DLD1 (cell line): Measurements from ENCODE around the gene ASB1.

Experiments
- in situ Hi-C: cut with HindIII; loops from 2 replicates; pipeline ENCODE4 v1.10.0; 2017; ENCODE audit warnings: low sequenced_read_pairs

Gene ASB1, protein sequence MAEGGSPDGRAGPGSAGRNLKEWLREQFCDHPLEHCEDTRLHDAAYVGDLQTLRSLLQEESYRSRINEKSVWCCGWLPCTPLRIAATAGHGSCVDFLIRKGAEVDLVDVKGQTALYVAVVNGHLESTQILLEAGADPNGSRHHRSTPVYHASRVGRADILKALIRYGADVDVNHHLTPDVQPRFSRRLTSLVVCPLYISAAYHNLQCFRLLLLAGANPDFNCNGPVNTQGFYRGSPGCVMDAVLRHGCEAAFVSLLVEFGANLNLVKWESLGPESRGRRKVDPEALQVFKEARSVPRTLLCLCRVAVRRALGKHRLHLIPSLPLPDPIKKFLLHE

DNA sequence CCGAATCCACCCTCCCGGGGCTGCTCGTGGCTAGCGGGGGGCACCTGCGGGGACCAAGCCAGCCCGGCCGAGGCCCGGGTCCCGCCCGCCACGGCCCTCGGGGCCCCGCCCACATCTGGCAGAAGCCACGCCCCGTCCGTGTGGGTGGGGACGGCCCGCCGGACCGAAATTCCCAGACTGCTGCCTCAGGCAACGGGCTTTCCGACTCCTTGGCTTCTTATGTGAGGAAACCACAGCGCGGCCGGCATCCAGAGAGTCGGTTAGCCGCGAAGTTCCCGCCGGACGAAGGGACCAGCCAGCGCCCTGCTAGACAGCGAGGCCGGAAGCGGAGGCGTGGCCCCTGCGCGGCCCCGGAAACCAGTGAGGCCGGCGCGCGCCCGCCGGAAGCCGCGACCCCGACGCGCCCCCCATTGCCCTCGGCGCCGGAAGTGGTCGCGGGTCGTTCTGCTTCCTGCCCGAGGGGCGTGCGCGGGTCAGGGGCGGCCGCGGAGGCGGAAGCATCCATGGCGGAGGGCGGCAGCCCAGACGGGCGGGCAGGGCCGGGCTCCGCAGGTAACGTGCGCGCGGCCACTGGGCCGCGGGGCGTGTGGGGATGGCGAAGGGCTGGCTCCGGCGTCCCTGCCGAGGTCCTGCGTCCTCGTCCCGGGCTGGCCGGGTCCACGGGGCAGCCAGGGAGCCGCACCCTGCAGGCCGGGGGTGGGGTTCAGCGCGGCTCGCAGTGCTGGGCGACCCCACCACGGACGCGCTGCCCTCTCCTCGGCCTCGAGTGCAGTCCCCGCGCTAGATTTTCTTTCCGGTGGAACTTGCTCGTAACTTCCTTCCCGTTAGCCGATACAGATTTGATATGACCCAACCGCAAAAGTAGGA lies at the start of gene ASB1:
TSS of gene ASB1 (plus strand) at position 360 of the 867 bp plus-strand sequence. CDS start at position 504, 144 bp downstream.
- in situ Hi-C loops, result no loop called here

GRCh38 chr2:238378230-238379095 lies 48.3 kb upstream of the ASB1 start:
- in situ Hi-C loops, result no loop called here

DNA sequence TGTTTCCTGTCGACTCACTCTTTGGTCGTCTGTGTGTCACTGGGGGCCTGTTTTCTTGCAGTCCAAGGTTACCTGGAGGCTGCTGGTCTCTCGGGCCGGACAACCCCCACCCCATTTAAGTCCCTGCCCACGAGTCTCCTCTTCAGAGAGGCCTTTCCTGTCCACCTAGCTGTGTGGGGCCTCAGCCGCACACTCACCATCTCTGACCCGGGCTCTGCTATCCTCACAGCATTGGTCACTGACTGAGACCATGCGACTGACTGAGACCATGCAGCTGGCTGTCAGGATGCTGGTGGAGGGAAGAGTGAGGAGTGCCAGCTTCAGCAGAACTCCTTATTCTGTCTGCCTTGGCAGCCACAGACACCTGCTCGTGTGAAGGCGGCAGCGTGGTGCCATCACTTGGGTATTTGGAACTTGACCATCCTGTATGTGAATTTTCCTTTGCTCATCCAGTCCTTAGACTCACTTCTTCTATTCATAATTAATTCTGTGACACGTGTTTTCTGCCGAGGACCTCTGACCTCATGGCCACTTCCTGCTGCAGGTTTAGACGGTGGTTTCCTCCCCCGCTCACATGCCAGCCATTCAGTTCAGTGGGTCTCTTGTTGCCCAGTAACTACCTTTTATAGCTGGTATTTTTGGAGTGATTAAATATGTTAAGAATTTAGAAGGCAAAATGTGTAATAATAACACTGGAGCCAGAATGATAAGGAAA lies 47.5 kb upstream of the ASB1 start:
- in situ Hi-C loops, result no loop called here

GRCh38 chr2:238380336-238380735 lies 46.4 kb upstream of the ASB1 start:
- in situ Hi-C loops, result no loop called here

DNA sequence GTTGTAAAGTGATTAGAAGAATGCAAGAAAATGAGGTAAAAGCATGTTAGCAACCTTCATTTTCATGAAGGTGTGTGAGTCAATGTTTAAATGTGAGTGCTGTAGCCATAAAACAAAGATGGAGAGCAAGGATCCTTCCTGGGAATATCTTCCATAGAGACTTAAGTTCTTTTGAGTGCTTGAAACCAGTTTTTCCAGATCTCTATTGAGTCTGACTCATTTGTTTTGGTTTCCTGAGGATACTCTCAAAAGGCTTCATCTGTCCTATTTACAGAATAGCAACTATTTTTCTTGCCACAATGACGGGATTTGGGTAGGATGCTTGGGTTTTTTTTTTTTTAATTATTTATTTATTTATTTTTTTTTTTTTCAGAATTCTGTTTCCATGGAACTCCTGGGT lies 45.9 kb upstream of the ASB1 start:
- in situ Hi-C loops, result no loop called here

DNA sequence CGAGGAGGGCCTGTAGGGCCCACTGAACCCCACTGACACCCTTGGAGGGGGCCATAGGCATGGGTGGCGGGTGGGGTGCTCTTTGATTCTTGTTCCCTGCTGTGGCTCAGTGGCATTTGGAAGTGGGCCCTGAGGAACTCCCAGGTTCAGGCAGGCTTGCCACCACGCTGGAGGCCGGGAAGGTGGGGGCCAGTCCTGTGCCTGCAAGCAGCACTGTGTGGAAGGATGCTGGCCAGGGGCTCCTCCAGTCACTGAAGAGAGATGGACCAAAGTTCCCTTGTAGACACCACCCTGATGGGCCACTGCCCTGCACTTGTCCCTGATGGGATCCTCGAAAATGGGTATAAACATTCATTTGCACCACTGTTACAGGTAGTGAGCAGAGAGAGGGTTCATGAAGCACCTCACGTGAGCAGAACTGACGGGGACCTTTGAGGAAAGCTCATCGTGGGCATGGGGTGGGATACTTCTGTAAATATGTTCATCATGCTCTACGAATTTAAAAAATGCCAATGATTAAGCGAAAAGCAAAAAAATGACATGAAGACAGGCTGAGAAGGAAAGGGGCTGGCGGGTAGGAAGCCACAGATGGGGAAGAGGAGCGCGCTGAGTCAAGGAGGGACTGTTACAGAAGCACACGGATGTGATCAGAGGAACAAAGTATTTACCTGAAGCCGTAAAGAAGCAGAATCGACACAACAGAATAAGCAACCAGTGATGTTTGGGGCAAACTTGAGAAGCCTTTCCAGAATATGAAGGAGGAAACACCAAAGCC lies 45.2 kb upstream of the ASB1 start:
- in situ Hi-C loops, result no loop called here

DNA sequence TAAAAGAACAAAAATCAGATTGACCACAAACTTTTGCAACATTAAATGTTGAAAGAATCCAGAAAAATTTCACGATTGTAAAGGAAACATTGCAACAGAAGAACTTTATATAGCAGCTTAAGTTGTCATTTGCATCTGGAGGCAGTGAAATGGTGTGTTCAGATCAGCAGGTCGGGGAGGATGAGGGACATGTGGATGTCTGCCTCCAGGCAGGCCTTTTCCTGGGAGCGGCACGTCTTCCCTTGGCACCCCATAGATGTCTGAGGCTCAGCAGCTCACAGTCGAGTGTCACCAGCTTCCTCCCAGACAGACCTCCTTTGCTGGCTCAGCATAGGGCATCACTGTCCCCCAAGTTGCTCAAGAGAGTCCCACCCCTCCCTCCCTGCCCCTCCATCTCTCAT lies 44.3 kb upstream of the ASB1 start:
- in situ Hi-C loops, result no loop called here

DNA sequence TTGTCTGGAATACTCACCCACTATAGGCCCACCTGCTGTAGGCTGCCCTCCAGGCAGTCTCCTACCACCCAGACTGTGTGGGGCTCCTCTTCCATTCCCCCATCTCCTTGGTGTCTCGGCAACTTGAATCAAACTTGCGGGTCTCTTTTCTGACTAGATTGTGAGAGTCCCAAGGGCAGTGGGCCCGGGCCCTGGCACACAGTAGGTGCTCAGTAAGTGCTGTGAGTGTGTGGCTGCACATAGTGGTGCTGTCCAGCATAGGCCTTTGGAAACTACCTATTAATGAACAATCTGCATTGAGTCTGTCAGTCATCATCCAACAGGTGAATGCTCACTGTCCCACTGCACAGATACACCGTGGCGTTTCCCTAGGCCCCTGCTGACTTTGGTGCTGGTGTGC lies 43.6 kb upstream of the ASB1 start:
- in situ Hi-C loops, result no loop called here

- in situ Hi-C loops, result no loop called here
Observed at GRCh38 chr2:238383743-238384380, 42.9 kb upstream of the ASB1 start.

DNA sequence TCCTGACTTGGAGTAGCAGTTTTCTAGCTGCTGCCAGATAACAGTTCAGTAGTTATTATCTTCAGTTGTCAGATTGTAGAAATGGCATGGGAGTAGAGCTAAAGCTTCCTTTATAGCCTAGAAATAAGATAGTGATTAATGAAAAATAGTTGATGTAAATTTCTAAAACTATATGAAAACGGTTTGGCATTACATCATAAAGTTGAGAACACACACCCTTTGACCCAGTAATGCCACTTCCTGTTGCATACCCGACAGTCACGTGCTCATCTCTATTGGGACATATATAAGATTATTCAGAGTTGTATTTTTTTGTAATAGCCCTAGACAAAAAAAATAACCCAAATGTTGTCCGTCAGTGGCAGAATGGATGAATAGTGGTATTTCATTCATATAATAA lies 39.4 kb upstream of the ASB1 start:
- in situ Hi-C loops, result no loop called here

DNA sequence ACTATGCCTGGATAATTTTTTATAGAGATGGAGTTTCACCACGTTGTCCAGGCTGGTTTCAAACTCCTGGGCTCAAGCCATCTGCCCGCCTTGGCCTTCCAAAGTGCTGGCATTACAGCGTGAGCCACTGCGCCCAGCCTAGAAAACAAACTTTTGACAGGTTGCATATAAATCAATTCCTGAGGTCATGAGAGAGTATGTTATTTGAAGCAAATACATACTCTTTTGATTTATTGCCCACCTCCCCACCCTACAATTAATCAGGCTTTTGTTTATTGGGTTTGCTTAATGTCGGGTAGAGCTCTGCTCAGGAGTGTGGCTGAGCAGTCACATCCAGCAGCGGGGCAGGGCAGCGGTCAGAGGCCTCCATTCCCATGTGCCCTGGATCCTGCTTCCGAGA lies 37.9 kb upstream of the ASB1 start:
- in situ Hi-C loops, result no loop called here

DNA sequence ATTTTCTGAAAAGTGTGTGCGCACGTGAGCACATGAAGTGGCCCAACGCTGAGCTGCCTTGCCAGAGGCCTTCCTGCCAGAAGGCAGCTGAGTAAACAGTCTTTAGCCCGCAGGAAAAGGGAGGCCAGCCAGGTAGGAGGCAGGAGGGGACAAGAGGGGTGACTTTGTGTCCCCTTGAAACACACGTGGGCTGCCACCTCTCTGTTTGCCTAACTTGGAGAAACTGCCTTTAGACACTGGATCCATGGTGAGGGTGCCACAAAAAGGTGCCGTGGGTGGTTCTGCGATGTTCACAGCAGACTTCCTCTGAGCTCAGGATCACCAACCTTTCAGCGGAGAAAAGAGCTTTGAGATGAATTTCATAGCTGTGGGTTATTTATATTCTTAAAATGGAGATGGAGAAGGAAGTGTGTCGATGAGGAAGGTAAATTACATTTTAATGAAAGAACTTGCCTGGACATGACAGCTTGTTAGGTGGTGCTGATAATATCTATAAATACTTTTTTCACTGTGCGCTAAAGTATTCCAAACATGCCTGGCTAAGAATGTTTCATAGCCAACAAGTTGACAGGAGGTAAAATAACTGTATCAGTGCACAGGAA lies 36.6 kb upstream of the ASB1 start:
- in situ Hi-C loops, result no loop called here

GRCh38 chr2:238391042-238391689 lies 35.6 kb upstream of the ASB1 start:
- in situ Hi-C loops, result no loop called here

- in situ Hi-C loops, result no loop called here
Observed at GRCh38 chr2:238396663-238397062, 30.1 kb upstream of the ASB1 start.

DNA sequence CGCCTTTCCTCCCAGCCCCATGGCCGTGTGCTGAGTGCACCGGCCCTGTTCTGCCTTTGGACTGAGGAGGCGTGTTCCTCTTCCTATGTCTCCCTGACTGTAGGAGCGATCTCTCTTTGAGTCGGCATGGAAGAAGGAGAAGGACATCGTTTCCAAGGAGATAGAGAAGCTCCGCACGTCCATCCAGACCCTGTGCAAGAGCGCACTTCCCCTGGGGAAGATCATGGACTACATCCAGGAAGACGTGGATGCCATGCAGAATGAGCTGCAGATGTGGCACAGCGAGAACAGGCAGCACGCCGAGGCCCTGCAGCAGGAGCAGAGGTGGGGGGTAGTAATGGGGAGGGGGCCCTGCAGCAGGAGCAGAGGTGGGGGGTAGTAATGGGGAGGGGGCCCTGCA lies 29.4 kb upstream of the ASB1 start:
- in situ Hi-C loops, result no loop called here

- in situ Hi-C loops, result no loop called here
Observed at GRCh38 chr2:238398577-238398976, 28.1 kb upstream of the ASB1 start.

- in situ Hi-C loops, result no loop called here
Observed at GRCh38 chr2:238399094-238399493, 27.6 kb upstream of the ASB1 start.

DNA sequence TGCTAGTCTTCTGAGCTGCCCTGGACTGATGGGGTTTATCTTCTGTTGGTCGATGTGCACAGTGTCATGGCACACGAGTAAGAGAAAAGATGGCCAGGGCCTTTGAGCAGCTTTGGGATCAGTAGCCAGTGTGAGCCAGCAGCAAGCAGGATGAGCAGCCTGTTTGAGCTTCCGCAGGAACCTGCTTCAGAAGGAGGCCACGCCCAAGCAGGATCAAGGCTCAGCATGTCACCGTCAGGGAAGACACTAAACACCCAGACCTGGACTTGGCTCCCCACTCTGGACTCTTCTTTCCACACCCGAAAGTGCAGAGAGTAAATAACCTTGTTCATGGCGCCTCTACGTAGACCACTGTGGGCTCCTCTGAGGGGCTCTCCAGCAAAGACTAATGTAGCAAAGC lies 25.2 kb upstream of the ASB1 start:
- in situ Hi-C loops, result no loop called here
